NCI-H510A (cell line): ENCODE results near the gene RHBDD2.
"Not testable (repeated sequence)": the region's sequence is repeated elsewhere in the genome, so short reads cannot be mapped to it uniquely, and the experiment has no call there.

Experiments used
- DNase-seq: peaks from one replicate; lab custom pipeline; 2025; lab: John Stamatoyannopoulos, UW

The RHBDD2 gene

DNA sequence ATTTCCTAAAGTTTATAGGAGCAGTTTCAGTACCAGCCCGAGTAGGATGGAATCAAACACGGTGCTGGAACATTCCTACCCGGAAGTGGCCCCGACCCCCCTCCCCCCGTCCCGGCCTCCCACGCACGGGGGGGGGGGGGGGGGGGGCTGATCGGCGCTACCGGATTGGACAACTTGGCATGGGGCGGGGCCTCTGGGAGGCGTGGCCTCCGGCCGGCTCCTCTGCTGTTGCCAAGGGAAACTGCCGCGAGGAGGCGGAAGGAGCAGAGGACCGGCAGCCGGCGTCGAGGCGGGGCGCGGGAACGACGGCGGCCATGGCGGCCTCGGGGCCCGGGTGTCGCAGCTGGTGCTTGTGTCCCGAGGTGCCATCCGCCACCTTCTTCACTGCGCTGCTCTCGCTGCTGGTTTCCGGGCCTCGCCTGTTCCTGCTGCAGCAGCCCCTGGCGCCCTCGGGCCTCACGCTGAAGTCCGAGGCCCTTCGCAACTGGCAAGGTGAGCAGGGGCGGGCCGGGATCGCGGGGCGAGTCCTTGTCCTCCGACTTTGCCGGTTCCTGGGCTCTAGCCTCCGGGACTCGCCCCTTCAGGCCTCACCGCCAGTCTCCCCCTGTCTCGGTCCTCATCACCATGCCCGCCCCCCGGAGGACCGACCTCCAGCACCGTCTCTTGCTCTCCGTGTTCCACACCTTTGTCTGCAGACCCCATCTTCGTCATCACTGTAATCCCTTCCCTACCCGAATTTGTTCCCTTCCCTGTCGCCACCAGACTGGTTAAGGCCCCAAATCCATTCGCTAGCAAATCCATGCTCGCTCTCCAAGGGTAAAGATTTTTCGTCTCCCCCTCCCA, at the start of gene RHBDD2:
Gene RHBDD2, plus strand, starts transcription at position 266 of the 843 bp plus-strand sequence. Its CDS starts 49 bp downstream, at position 315.
- peak; percentile 82 for DNase-seq

DNA sequence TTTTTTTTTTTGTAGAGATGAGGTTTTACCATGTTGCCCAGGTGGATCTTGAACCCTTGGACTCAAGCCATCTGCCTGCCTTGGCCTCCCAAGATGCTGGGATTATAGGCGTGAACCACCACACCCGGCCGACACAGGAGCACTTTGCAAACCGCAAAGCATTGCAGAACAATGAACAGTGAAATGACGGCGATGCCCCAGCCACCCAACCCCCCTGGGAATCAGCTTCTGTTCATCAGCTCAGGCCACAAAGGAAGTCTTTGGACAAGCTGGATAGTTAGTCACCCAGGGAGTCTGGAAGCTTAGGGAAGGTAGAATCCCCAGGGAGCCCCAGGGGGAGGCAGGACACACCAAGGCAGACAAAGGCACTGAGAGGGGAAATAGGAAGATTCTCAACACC, 49.2 kb upstream of the RHBDD2 start:
- not testable (repeated sequence) for DNase-seq

DNA sequence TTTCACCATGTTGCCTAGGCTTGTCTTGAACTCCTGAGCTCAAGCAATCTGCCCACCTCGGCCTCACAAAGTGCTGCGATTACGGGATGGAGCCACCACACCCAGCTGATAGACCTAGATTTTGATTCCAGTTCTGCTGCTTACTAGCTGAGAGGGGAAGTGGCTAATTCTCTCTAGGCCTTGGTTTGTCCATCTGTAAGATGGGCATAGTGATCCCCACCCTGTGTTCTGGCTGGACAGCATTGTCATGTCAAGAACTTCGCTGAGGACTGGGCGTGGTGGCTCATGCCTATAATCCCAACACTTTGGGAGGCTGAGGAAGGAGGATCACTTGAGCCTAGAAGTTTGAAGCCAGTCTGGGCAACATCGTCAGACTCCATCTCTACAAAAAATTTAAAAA, 47.9 kb upstream of the RHBDD2 start:
- no peak for DNase-seq

DNA sequence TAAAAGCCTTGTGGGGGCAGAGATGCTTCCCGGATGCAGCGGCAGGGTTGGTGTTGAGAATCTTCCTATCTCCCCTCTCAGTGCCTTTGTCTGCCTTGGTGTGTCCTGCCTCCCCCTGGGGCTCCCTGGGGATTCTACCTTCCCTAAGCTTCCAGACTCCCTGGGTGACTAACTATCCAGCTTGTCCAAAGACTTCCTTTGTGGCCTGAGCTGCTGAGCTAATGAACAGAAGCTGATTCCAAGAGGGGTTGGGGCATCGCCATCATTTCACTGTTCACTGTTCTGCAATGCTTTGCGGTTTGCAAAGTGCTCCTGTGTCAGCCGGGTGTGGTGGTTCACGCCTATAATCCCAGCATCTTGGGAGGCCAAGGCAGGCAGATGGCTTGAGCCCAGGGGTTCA, 45.2 kb upstream of the RHBDD2 start:
- not testable (repeated sequence) for DNase-seq

DNA sequence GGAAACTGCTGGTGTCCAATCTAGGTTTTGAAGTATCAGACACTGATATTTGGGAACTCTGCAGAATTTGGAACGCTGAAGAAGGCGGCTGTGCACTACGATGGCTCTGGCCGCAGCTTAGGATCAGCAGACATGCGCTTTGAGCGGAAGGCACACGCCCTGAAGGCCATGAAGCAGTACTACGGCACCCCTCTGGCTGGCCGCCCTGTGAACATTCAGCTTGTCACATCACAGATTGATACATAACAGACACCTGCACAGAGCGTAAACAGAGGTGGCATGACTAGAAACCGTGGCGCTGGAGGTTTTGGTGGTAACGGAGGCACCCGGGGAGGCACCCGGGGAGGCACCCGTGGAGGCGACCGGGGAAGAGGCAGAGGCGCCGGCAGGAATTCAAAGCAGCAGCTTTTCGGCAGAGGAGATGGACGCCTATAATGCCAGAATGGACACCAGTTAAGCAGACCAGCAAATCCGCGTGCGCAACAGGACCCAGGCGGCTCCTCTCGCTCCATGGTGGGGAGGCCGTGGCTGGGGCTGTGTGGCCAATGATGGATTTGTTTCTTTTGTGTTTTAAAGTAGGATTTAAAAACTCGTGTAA, 43.0 kb upstream of the RHBDD2 start:
- no peak for DNase-seq

DNA sequence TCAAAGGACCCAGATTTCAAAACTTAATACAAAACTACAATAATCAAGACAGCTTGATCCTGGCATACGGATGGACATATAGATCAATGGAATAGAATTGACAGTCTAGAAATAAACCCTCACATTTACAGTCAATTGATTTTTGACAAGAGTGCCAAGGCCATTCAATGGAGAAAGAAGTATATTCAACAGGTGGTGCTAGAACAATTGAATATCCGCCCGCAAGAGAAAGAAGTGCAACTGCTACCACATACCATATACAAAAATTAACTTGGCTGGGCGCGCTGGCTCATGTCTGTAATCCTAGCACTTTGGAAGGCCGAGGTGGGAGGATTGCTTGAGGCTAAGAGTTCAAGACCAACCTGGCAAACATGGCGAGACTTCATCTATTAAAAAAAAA, 42.0 kb upstream of the RHBDD2 start:
- no peak for DNase-seq

DNA sequence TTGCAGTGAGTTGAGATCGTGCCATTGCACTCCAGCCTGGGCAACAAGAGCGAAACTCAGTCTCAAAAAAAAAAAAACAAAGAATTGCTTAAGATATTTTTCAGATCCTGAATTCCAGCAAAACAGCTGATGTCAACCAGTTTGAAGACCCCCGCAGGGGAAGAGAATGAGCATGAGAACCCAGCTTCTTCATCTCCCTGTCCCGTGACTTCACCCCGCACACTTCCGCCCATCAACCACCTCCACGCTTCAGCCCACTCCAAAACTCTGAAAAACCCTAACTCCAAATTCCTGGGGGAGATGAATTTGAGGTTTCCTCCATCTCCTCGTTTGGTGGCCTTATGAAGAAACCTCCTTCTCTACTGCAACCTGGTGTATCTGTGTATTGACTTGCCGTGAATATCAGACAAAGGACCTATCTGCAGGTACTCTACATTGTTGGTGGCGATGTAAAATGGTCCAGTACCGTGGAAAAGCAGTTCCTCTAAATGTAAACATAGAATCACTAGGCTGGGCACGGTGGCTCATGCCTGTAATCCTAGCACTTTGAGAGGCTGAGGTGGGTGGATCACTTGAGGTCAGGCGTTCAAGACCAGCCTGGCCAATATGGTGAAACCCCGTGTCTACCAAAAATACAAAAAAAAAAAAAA, 40.4 kb upstream of the RHBDD2 start:
- DNase-seq, result not testable (repeated sequence)

DNA sequence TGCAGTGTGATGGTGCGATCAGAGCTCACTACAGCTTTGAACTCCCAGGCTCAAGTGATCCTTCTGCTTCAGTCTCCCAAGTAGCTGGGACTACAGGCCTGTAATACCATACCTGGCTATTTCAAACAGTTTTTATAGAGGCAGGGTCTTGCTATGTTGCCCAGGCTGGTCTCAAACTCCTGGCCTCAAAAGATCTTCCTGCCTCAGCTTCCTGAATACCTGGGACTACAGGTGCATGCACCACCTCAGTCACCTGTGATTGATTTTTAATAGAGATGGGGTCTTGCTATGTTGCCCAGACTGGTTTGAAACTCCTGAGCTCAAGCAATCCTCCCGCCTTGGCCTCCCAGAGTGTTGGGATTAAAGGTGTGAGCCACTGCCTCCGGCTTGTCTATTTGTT, 38.8 kb upstream of the RHBDD2 start:
- no peak for DNase-seq

DNA sequence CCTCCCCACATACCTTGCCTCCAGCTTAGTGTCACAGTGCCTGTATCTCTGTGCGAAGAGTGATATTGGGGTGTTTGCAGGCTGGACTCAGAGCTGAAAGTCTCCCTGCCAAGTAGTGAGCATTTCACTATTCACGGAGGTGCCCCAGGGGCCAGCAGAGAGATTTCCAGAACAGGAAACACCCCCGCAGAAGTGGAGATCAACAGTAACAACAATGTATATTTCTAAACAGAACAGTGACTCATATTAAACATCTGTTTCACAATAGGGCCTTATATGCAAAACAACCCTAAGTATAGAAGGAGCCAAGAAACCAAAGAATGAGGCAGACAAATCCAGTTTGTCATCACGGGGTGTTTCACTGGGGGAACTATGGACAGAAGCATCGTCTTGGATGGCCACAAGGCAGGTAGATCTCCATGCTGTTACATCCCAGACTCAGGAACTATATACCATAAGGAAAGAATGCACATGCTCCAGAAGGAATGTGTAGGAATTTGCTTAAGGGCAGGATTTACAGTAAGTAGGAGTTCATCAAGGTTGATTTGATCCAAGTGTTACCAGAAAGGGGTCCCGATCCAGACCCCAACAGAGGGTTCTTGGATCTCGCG, 35.9 kb upstream of the RHBDD2 start:
- no peak for DNase-seq

DNA sequence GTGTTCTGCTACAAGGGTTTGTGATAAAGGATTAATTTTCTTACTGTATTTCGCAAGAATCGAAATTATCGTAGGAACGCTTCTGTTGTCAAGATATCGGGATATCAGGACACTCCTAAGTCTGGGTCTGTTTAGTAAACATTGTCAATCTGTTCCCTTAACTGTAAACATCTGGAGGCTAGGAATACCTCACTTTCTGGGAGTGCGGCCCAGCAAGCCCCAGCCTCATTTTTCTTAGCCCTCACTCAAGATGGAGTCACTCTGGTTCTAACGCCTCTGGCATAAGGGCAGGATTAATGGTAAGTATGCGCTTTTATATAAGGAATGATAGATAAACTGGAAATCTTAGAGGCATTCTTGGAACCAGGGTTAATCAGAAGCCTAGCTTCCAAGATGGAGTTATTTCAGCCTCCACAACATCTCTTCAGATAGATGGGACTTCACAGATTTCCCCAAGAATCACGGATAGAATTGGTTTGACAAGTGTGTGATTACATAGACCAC, 35.2 kb upstream of the RHBDD2 start:
- no peak for DNase-seq

DNA sequence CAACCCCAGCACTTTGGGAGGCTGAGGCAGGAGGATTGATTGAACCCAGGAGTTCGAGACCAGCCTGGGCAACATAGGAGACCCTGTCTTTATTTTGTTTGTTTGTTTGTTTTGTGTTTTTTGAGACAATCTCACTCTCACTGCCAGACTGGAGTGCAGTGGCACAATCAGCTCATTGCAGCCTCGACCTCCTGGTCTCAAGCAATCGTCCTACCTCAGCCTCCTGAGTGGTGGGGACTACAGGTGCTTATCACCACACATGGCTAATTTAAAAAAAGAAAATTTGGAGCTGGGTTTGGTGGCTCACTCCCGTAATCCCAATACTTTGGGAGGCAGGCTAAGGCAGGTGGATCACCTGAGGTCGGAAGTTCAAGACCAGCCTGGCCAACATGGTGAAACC, 34.7 kb upstream of the RHBDD2 start:
- DNase-seq, result no peak

DNA sequence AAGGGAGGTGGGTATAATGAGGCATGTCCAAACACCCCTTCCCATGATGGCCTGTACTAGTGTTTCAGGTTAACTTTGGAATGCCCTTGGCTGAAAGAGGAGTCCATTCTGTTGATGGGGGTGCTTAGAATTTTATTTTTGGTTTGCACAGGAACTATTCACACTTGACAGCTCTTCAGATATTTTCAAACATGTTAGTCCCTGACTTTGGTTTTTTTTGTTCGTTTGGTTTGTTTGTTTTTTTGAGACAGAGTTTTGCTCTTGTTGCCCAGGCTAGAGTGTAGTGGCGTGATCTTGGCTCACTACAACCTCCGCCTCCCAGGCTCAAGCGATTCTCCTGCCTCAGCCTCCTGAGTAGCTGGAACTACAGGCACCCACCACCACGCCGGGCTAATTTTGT, 33.7 kb upstream of the RHBDD2 start:
- not testable (repeated sequence) for DNase-seq

DNA sequence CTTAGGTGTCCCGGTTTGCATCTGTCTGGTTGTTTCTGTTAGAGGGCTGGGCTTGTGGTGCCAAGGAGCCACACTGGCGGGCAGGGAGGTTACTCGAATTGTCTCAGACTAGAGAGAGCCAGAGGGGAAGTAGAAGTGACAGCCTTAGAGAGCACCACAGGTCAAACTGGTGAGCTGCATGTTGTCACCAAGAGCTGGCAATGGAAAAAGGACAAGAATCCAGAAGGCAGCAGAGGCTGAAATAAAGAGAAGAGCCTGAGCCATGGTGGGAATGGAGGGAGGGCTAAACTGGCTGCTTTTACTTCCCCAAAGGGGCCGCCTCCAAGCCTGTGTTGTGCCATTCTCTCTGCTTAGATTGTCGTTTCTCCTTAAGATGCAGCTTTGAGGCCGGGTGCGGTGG, 31.1 kb upstream of the RHBDD2 start:
- no peak for DNase-seq

DNA sequence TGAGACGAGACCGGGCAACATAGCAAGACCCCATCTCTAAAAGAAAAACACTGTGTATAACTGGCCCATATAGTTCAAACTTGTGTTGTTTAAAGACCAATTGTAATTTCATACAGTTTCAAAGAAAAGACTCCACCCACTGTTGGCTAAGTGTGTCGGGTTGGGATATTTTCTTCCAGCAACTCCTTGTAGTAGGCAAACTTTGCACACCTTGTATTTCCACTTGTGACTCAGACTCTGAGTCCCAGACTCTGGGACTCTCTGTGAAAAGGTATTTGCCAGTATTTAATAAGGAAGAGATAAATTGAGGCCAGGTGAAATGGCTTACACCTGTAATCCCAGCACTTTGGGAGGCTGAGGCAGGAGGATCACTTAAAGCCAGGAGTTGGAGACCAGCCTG, 29.3 kb upstream of the RHBDD2 start:
- DNase-seq, result no peak

DNA sequence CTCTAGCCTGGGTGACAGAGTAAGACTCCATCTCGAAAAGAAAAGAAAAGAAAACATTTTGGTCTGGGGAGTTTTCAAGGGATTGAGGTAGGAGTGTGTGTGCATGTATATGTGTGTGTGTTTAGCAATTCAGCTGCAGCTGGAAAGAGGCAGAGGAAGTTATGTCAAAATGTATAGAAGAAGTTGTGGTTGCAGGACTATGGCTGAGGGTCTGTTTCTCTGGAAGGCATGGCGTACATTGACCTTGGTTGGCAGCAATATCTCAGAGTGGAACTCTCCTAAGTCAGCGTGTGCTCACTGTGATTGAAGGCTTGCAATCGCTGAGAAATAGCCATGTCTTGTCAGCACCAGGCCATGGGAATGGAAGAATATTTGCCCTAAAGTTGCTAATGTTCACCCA, 28.6 kb upstream of the RHBDD2 start:
- DNase-seq, result no peak

DNA sequence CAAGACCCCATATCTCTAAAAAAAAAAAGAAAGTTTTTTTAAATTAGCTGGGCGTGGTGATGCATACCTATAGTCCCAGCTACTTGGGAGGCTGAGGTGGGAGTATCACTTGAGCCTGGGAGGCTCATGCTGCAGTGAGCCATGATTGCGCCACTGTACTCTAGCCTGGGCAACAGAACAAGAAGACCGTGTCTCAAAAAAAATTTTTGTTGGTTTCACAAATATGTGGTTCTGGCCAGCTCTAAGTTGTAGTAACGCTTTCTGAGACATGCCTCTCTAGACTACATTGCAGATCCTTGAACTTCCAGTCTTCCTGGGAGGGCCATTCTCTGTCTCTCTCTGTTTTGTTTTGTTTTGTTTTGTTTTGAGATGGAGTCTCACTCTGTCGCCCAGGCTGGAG, 24.6 kb upstream of the RHBDD2 start:
- DNase-seq, result no peak

DNA sequence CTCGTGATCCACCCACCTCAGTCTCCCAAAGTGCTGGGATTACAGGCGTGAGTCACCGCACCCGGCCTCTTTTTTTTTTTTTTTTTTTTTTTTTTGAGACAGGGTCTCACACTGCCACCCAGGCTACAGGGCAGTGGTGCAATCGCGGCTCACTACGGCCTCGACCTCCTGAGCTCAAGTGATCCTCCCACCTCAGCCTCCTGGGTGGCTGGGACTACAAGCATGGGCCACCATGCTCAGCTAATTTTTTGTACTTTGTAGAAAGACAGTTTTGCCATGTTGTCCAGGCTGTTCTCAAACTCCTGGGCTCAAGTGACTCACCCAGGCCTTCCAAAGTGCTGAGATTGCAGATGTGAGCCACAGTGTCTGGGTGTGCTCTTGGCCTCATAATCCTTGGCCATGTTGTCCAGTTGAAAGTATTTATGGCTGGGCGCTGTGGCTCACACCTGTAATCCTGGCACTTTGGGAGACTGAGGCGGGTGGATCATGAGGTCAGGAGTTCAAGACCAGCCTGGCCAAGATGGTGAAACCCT, 24.0 kb upstream of the RHBDD2 start:
- DNase-seq, result not testable (repeated sequence)

DNA sequence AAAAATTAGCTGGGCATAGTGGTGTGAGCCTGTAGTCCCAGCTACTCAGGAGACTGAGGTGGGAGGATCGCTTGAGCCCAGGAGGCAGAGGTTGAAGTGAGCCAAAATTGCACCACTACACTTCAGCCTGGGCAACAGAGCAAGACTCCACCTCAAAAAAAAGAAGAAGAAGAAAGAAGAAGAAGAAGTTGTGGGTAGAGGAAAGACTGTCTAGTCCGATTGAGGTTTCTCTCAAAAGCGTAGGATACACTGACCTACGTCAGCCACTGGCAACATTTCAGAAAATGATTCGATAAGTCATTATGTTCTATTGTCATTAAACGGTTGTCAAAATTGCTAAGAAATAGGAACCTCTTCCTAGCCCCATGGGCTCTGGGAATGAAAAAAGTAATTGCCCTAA, 22.3 kb upstream of the RHBDD2 start:
- DNase-seq, result no peak

DNA sequence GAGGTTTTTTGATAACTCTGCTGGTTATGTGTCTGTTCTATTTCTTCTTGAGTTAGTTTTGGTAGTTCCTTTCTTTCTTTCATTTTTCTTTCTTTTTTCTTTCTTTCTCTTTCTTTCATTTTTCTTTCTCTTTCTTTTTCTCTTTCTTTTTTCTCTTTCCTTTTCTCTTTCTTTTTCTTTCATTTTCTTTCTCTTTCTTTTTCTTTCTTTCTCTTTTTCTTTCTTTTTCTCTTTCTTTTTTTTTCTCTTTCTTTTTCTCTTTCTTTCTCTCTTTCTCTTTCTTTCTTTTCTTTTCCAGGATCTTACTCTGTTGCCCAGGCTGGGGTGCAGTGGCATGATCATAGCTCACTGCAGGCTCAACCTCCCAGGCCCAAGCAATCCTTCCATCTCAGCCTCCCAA, 20.4 kb upstream of the RHBDD2 start:
- DNase-seq, result no peak

DNA sequence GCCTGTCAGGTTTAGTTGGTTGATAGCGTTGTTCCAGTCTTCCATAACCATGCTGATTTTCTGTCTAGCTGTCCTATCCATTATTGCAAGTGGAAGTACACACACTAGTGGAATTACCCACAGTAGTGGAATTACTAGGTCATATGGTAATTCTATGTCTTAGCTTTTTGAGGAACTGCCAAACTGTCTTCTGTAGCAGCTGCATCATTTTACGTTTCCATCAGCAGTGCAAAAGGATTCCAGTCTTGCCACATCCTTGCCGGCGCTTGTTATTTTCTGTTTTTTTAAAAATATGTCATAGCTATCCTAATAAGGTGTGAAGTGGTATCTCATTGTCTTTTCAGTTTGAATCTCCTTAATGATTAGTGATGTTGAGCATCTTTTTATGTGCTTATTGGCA, 17.2 kb upstream of the RHBDD2 start:
- DNase-seq, result no peak

DNA sequence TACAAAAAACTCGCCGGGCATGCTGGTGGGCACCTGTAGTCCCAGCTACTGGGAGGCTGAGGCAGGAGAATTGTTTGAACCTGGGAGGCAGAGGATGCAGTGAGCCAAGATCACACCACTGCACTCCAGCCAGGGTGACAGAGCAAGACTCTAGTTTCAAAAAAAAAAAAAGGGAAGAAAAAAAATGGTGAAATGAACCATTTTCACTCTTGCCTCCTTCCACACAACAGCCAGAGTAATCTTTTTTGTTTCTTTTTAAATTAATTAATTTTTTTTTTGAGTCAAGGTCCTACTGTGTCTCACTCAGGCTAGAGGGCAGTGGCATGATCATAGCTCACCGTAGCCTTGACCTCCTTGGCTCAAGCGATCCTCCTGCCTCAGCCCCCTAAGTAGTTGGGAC, 14.6 kb upstream of the RHBDD2 start:
- not testable (repeated sequence) for DNase-seq

DNA sequence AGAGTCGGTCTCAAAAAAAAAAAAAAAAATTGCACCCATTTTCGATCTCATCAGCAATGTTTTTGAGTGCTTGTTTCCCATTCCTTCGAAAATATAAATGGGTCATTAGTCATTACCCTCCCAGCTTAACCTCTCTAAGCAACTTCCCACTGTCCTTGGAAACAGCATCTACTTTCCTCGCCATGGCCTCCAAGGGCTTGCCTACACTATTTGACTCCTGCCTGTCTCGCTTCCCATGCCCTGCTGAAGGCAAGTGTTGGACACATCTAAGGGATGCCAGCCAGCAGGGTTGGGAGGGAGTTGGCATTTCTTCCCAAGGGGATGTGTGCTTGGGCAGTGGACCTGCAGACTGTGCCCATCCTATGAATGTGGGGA, 12.7 kb upstream of the RHBDD2 start:
- no peak for DNase-seq
